HEK293 (cell line): ENCODE data around the gene PHF23.

Source experiments
- ATF2 ChIP-seq: fragments of 450-650 bp; formaldehyde crosslinking; IDR thresholded peaks from 2 replicates; pipeline ENCODE4 v1.5.1; 2016; ENCODE audit warnings: missing biosample characterization, missing genetic modification characterization, low read depth
- BCL11A ChIP-seq: fragments of 450-650 bp; formaldehyde crosslinking; IDR thresholded peaks from 2 replicates; pipeline ENCODE4 v1.5.1; 2016; ENCODE audit warnings: low read depth, missing biosample characterization, missing genetic modification characterization
- BCL11B ChIP-seq: fragments of 450-650 bp; formaldehyde crosslinking; IDR thresholded peaks from 2 replicates; pipeline ENCODE4 v1.5.1; 2016; ENCODE audit warnings: low read depth, missing biosample characterization, missing genetic modification characterization
- BCL6B ChIP-seq: fragments of 450-650 bp; formaldehyde crosslinking; IDR thresholded peaks from 2 replicates; pipeline ENCODE4 v1.5.1; 2017; ENCODE audit warnings: missing biosample characterization, missing genetic modification characterization
- HOXA7 ChIP-seq: sonication (generic); formaldehyde crosslinking; IDR thresholded peaks from 2 replicates; pipeline ENCODE4 v1.8.1; 2022; ENCODE audit warnings: missing genetic modification reagents, borderline replicate concordance
- HOXD13 ChIP-seq: sonication (generic); formaldehyde crosslinking; IDR thresholded peaks from 2 replicates; pipeline ENCODE4 v1.8.0; 2022; ENCODE audit warnings: missing genetic modification reagents, borderline replicate concordance
- KLF1 ChIP-seq: fragments of 450-650 bp; formaldehyde crosslinking; IDR thresholded peaks from 2 replicates; pipeline ENCODE4 v1.5.1; 2016; ENCODE audit warnings: missing biosample characterization, missing genetic modification characterization
- KLF17 ChIP-seq: fragments of 450-650 bp; formaldehyde crosslinking; IDR thresholded peaks from 2 replicates; pipeline ENCODE4 v1.5.1; 2016; ENCODE audit warnings: missing biosample characterization, missing genetic modification characterization
- SETDB1 ChIP-seq: IDR thresholded peaks from one replicate; pipeline ENCODE4 v1.6.1; 2017; ENCODE audit warnings: mild to moderate bottlenecking, low read length, moderate library complexity, mixed read lengths; ENCODE audit not compliant: insufficient read length
- SP2 ChIP-seq: fragments of 450-650 bp; formaldehyde crosslinking; IDR thresholded peaks from 2 replicates; pipeline ENCODE4 v1.5.1; 2016; ENCODE audit warnings: missing biosample characterization, missing genetic modification characterization
- WT1 ChIP-seq: fragments of 450-650 bp; formaldehyde crosslinking; IDR thresholded peaks from 2 replicates; pipeline ENCODE4 v1.5.1; 2016; ENCODE audit warnings: missing biosample characterization, missing genetic modification characterization
- ZBTB6 ChIP-seq: fragments of 450-650 bp; formaldehyde crosslinking; IDR thresholded peaks from 2 replicates; pipeline ENCODE4 v1.5.1; 2017; ENCODE audit warnings: missing biosample characterization, missing genetic modification characterization
- ZBTB8A ChIP-seq: fragments of 450-650 bp; formaldehyde crosslinking; IDR thresholded peaks from 2 replicates; pipeline ENCODE4 v1.5.1; 2016; ENCODE audit warnings: missing biosample characterization, missing genetic modification characterization
- ZNF16 ChIP-seq: fragments of 450-650 bp; formaldehyde crosslinking; IDR thresholded peaks from 2 replicates; pipeline ENCODE4 v1.5.1; 2016; ENCODE audit warnings: low read depth, missing biosample characterization, missing genetic modification characterization
- ZNF175 ChIP-seq: fragments of 450-650 bp; formaldehyde crosslinking; IDR thresholded peaks from 2 replicates; pipeline ENCODE4 v1.5.1; 2016; ENCODE audit warnings: missing biosample characterization, missing genetic modification characterization
- ZNF202 ChIP-seq: fragments of 450-650 bp; formaldehyde crosslinking; IDR thresholded peaks from 2 replicates; pipeline ENCODE4 v1.5.1; 2016; ENCODE audit warnings: missing biosample characterization, missing genetic modification characterization, borderline replicate concordance
- ZNF529 ChIP-seq: fragments of 450-650 bp; formaldehyde crosslinking; IDR thresholded peaks from 2 replicates; pipeline ENCODE4 v1.5.1; 2017; ENCODE audit warnings: missing genetic modification characterization, missing biosample characterization; ENCODE audit not compliant: insufficient replicate concordance
- ZNF530 ChIP-seq: fragments of 450-650 bp; formaldehyde crosslinking; IDR thresholded peaks from 2 replicates; pipeline ENCODE4 v1.5.1; 2016; ENCODE audit warnings: low read depth, missing biosample characterization, missing genetic modification characterization
- ZNF555 ChIP-seq: fragments of 450-650 bp; formaldehyde crosslinking; conservative IDR thresholded peaks from 2 replicates; pipeline ENCODE4 v1.5.1; 2017; ENCODE audit warnings: missing biosample characterization, mild to moderate bottlenecking, missing genetic modification characterization, inconsistent platforms
- ZNF600 ChIP-seq: fragments of 450-650 bp; formaldehyde crosslinking; IDR thresholded peaks from 2 replicates; pipeline ENCODE4 v1.5.1; 2016; ENCODE audit warnings: missing biosample characterization, missing genetic modification characterization
- ZNF610 ChIP-seq: fragments of 450-650 bp; formaldehyde crosslinking; IDR thresholded peaks from 2 replicates; pipeline ENCODE4 v1.5.1; 2016; ENCODE audit warnings: missing biosample characterization, missing genetic modification characterization, borderline replicate concordance
- ZNF629 ChIP-seq: fragments of 450-650 bp; formaldehyde crosslinking; IDR thresholded peaks from 2 replicates; pipeline ENCODE4 v1.5.1; 2017; ENCODE audit warnings: missing biosample characterization, missing genetic modification characterization
- ZNF664 ChIP-seq: fragments of 450-650 bp; formaldehyde crosslinking; IDR thresholded peaks from 2 replicates; pipeline ENCODE4 v1.5.1; 2016; ENCODE audit warnings: missing biosample characterization, missing genetic modification characterization
- TF ChIP-seq, protein P1 (sequence below): fragments of 450-650 bp; formaldehyde crosslinking; optimal IDR thresholded peaks from 2 replicates; pipeline ENCODE3; 2016; ENCODE audit warnings: missing biosample characterization, mild to moderate bottlenecking, missing genetic modification characterization
- TF ChIP-seq, protein P2 (sequence below): fragments of 450-650 bp; formaldehyde crosslinking; conservative IDR thresholded peaks from 2 replicates; pipeline ENCODE4 v1.5.1; 2016; ENCODE audit warnings: low read depth, missing biosample characterization, missing genetic modification characterization
- TF ChIP-seq, protein P3 (sequence below): fragments of 450-650 bp; formaldehyde crosslinking; IDR thresholded peaks from 2 replicates; pipeline ENCODE4 v1.5.1; 2016; ENCODE audit warnings: missing biosample characterization, missing genetic modification characterization

PHF23 gene

GRCh38 chr17:7262935-7263800 lies 23.9 kb upstream of the PHF23 start (continued):
- TF ChIP-seq ATF2 (no peak), ZNF600 (tag by site-specific recombination) (peak; percentile 98), ZBTB6 (tag by site-specific recombination) (no peak), ZNF16 (tag by site-specific recombination) (no peak), WT1 (tag by site-specific recombination) (peak; percentile 63), ZNF175 (tag by site-specific recombination) (no peak), ZNF629 (tag by site-specific recombination) (peak; percentile 65), BCL6B (tag by site-specific recombination) (no peak; the same call in 1 of the 2 replicates), KLF17 (tag by site-specific recombination) (peak; percentile 83), BCL11A (tag by site-specific recombination) (no peak), HOXA7 (CRISPR knock-in tag) (no peak), BCL11B (tag by site-specific recombination) (no peak; the same call in 1 of the 2 replicates), SP2 (tag by site-specific recombination) (peak; percentile 45), ZNF664 (tag by site-specific recombination) (no peak), ZNF555 (tag by site-specific recombination) (no peak), HOXD13 (CRISPR knock-in tag) (no peak), ZNF610 (no peak), SETDB1 (no peak), ZNF529 (tag by site-specific recombination) (no peak), ZNF202 (tag by site-specific recombination) (no peak), ZBTB8A (tag by site-specific recombination) (no peak), ZNF530 (tag by site-specific recombination) (no peak), KLF1 (tag by site-specific recombination) (peak; percentile 84)
- TF ChIP-seq, protein P1, sequence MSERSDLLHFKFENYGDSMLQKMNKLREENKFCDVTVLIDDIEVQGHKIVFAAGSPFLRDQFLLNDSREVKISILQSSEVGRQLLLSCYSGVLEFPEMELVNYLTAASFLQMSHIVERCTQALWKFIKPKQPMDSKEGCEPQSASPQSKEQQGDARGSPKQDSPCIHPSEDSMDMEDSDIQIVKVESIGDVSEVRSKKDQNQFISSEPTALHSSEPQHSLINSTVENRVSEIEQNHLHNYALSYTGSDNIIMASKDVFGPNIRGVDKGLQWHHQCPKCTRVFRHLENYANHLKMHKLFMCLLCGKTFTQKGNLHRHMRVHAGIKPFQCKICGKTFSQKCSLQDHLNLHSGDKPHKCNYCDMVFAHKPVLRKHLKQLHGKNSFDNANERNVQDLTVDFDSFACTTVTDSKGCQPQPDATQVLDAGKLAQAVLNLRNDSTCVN (tag by site-specific recombination): peak; percentile 17
- TF ChIP-seq, protein P2, sequence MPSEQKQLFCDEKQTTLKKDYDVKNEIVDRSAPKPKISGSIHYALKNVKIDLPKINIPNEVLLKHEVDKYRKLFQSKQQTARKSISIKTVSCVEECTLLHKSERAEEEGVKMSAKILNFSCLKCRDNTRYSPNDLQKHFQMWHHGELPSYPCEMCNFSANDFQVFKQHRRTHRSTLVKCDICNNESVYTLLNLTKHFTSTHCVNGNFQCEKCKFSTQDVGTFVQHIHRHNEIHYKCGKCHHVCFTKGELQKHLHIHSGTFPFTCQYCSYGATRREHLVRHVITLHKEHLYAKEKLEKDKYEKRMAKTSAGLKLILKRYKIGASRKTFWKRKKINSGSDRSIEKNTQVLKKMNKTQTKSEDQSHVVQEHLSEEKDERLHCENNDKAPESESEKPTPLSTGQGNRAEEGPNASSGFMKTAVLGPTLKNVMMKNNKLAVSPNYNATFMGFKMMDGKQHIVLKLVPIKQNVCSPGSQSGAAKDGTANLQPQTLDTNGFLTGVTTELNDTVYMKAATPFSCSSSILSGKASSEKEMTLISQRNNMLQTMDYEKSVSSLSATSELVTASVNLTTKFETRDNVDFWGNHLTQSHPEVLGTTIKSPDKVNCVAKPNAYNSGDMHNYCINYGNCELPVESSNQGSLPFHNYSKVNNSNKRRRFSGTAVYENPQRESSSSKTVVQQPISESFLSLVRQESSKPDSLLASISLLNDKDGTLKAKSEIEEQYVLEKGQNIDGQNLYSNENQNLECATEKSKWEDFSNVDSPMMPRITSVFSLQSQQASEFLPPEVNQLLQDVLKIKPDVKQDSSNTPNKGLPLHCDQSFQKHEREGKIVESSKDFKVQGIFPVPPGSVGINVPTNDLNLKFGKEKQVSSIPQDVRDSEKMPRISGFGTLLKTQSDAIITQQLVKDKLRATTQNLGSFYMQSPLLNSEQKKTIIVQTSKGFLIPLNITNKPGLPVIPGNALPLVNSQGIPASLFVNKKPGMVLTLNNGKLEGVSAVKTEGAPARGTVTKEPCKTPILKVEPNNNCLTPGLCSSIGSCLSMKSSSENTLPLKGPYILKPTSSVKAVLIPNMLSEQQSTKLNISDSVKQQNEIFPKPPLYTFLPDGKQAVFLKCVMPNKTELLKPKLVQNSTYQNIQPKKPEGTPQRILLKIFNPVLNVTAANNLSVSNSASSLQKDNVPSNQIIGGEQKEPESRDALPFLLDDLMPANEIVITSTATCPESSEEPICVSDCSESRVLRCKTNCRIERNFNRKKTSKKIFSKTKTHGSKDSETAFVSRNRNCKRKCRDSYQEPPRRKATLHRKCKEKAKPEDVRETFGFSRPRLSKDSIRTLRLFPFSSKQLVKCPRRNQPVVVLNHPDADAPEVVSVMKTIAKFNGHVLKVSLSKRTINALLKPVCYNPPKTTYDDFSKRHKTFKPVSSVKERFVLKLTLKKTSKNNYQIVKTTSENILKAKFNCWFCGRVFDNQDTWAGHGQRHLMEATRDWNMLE (tag by site-specific recombination): no peak
- TF ChIP-seq, protein P3, sequence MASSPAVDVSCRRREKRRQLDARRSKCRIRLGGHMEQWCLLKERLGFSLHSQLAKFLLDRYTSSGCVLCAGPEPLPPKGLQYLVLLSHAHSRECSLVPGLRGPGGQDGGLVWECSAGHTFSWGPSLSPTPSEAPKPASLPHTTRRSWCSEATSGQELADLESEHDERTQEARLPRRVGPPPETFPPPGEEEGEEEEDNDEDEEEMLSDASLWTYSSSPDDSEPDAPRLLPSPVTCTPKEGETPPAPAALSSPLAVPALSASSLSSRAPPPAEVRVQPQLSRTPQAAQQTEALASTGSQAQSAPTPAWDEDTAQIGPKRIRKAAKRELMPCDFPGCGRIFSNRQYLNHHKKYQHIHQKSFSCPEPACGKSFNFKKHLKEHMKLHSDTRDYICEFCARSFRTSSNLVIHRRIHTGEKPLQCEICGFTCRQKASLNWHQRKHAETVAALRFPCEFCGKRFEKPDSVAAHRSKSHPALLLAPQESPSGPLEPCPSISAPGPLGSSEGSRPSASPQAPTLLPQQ (tag by site-specific recombination): no peak
